ENCODE data around the gene NDUFS8. TPM values are rescaled to one million over a fixed set of nuclear protein-coding genes. Genes with fewer than 3 reads are reported as not detected.

Gene NDUFS8
- total and polyA plus RNA-seq, 2 of the 13 experiments (the other 11 are each of a cell fraction or from before 2014, with no cell fraction given): 96.7 to 158 TPM

DNA sequence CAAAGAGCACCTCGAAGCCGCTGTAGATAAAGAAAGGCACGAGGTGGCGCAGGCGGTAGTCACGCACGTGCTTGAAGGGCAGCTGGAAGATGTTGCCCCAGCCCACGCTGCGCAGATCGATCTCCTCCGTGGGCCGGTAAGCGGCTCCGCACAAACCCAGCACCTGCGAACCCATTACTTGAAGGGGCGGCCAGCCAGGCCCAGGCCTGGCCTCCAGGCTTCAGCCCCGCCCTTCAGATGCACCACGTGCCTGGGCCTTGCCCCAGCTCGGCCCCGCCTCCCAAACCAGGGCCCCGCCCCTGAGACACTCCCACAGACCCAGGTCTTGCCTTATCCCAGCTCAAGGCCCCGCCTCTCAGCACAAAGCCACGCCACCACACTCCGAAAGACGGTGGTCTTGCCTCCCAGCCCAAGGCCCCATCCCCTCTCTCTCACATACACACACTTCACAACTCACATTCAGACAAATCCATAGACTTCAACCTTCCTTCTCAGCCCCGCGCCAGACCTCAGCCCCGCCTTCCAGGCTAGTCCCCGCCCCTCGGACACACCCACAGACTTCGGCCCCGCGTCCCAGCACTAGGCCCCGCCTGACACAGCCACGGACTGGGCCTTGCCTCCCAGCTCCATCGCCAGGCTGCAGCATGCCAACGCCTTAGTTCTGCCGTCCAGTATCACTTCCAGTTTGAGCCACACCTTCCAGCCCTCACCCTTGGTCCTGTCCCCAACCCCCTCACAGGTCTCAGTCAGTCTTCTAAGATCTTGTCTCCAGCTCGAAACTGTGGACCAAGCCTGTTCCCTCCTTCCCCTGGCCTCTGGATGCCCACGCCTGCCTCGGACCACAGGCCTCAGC lies 33.6 kb upstream of the NDUFS8 start (continued):
- TF ChIP-seq TBX2 (CRISPR knock-in tag; IDR thresholded peaks at IDR 0.05; ENCODE audit: borderline replicate concordance): no peak
- TF ChIP-seq PCBP2 (optimal IDR thresholded peaks at IDR 0.05; ENCODE audit: low read depth, low read length, poor library complexity, severe bottlenecking): no peak

DNA sequence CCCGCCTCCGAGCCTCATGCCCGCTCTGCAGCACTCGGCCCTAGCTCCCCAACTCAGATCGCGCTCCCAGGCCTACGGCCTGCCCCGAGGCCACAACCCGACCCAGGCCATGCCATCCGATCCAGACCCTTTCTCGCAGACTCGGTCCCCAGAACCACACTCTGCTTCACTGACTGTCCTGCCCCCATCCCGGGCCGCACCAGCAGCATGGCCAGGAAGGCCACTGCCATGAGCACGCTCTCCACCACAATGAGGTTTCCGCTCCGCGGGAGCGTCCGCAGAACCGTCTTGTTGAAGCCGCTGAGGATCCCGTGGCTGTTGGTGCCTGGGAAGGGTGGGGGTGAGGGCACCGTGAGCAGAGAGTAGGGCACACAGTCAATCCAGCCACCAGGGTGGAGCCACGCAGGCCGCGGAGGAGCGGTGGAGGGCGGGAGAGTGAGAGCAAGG lies 33.0 kb upstream of the NDUFS8 start:
- intact Hi-C loops (cut with micrococcal nuclease; ENCODE audit: unreplicated experiment) (no loop called here), in situ Hi-C loops (cut with HindIII; ENCODE audit: extremely low pct_ligation_motif_present, low pct_unique_long_range_greater_than_20kb) (no loop called here)
- POLR2A ChIA-PET: no interaction called here
- Histone ChIP-seq H3K4me3 (replicated peaks in 1 of 3; ENCODE audit: insufficient read depth in 1 of 3, low read depth in 2 of 3, low read length in 3 of 3) (no peak overlapping the region), H3K9me3 (ENCODE audit: low read length) (no peaks in the 10 kb centered on the region), H3K4me1 (ENCODE audit: insufficient read depth, low read length) (peaks cover 12% of the 10 kb centered on the region), H3K9ac (ENCODE audit: insufficient read depth, low read depth, low read length) (no peak overlapping the region), H3K4me2 (ENCODE audit: low read depth, low read length) (no peak overlapping the region), H3K27me3 (ENCODE audit: control insufficient read depth in 1 of 2, insufficient read depth in 2 of 2, low read length in 2 of 2) (no peaks in the 10 kb centered on the region), H3K79me2 (ENCODE audit: insufficient read depth, low read length) (no peaks in the 10 kb centered on the region), H3K27ac (ENCODE audit: extremely low read length, insufficient read depth, low read length) (no peak overlapping the region), H4K20me1 (ENCODE audit: insufficient read depth, low read length) (no peaks in the 10 kb centered on the region), H2AFZ (ENCODE audit: low read length) (no peak overlapping the region), H3K36me3 (replicated peaks in 1 of 2; ENCODE audit: control insufficient read depth in 1 of 2, insufficient read depth in 2 of 2, low read length in 2 of 2) (no peaks in the 10 kb centered on the region)
- 92% methylated on average over 29 of the region's 29 CpGs for WGBS (ENCODE audit: low lambda C conversion rate)
- CTCF ChIA-PET (ENCODE audit: low intra/inter-chr PET ratio, low total read pairs): no interaction called here
- DNase-seq (ENCODE audit: low spot score) (no peak), FAIRE-seq (no peak), ATAC-seq (no peak; the same call in 2 of the 3 replicates)
- no TSS peak for BruUV-seq (replicated peaks)
- TF ChIP-seq RBFOX2 (IDR thresholded peaks at IDR 0.05; ENCODE audit: low read depth, low read length) (peak; percentile 21; the same call in 1 of the 2 replicates), TAF1 (CRISPR knock-in tag; IDR thresholded peaks at IDR 0.05) (no peak), ZNF235 (CRISPR knock-in tag; IDR thresholded peaks at IDR 0.05; ENCODE audit: borderline replicate concordance) (no peak)
